HG03469 (cell line): Measurements from ENCODE around the gene CNTN2.

Experiments
- ATAC-seq: cut with Tn5 transposase; IDR thresholded peaks from one replicate; pipeline ENCODE4 v1.9.1; 2021; ENCODE audit warnings: mild to moderate bottlenecking, moderate library complexity, moderate number of reproducible peaks; ENCODE audit not compliant: unreplicated experiment

CNTN2 gene, protein sequence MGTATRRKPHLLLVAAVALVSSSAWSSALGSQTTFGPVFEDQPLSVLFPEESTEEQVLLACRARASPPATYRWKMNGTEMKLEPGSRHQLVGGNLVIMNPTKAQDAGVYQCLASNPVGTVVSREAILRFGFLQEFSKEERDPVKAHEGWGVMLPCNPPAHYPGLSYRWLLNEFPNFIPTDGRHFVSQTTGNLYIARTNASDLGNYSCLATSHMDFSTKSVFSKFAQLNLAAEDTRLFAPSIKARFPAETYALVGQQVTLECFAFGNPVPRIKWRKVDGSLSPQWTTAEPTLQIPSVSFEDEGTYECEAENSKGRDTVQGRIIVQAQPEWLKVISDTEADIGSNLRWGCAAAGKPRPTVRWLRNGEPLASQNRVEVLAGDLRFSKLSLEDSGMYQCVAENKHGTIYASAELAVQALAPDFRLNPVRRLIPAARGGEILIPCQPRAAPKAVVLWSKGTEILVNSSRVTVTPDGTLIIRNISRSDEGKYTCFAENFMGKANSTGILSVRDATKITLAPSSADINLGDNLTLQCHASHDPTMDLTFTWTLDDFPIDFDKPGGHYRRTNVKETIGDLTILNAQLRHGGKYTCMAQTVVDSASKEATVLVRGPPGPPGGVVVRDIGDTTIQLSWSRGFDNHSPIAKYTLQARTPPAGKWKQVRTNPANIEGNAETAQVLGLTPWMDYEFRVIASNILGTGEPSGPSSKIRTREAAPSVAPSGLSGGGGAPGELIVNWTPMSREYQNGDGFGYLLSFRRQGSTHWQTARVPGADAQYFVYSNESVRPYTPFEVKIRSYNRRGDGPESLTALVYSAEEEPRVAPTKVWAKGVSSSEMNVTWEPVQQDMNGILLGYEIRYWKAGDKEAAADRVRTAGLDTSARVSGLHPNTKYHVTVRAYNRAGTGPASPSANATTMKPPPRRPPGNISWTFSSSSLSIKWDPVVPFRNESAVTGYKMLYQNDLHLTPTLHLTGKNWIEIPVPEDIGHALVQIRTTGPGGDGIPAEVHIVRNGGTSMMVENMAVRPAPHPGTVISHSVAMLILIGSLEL

DNA sequence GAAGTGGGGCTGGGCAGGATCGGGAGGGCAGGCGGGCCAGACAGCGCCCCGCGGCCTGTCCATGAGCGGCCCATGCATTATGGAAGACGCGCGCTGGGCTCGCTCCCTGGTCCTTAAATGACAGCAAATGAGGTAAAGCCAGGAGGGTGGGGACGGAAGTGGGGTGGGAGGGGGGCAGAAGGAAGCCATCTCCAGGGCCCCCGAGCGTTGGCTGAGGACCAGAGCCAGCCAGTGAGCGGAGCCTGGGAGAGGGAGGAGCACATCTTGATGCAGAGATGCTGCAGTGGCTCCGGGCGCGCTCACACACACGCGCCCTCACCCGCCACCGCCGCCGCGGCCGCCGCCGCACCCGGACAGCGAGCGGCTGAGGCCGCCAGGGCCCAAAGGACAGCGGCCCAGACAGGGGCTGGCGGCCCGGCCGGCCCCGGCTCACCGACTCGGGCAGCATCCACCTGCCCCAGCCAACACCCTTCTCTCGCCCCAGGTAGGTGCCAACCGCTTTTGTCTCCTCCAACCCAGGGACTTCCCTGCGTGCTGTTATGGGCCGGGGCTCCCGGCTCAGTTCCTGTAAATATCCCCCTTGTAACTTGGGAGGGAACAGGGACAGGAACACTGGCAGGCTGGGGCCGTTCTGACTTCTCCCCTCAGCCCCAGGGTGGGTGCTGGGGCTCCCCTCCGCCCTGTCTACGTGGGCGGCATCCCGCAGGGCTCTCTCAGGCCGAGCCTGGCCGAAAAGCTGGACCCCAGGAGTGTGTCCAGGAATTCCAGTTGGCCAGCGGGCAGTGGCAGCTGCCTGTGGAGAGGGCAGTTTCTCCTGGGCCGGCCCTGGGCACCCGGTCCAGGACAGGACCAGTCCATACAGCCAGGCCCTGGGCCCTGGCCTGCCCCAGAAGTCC, at the start of gene CNTN2:
Gene CNTN2, plus strand, starts transcription at position 302 of the 896 bp plus-strand sequence. CDS start 9,974 bp downstream, outside the sequence.
- ATAC-seq: no peak

- ATAC-seq: no peak
Observed at GRCh38 chr1:204994086-204994862, 48.7 kb upstream of the CNTN2 start.

GRCh38 chr1:204996981-204997380, 46.0 kb upstream of the CNTN2 start:
- no peak for ATAC-seq

- ATAC-seq: no peak
Observed at GRCh38 chr1:204997591-204998355, 45.2 kb upstream of the CNTN2 start.

GRCh38 chr1:205001162-205001561, 41.9 kb upstream of the CNTN2 start:
- ATAC-seq: no peak

GRCh38 chr1:205002705-205003104, 40.3 kb upstream of the CNTN2 start:
- no peak for ATAC-seq

GRCh38 chr1:205003358-205004131, 39.5 kb upstream of the CNTN2 start:
- ATAC-seq: no peak

GRCh38 chr1:205004351-205004750, 38.7 kb upstream of the CNTN2 start:
- no peak for ATAC-seq

GRCh38 chr1:205008896-205009295, 34.1 kb upstream of the CNTN2 start:
- ATAC-seq: no peak

GRCh38 chr1:205009670-205010069, 33.3 kb upstream of the CNTN2 start:
- no peak for ATAC-seq

DNA sequence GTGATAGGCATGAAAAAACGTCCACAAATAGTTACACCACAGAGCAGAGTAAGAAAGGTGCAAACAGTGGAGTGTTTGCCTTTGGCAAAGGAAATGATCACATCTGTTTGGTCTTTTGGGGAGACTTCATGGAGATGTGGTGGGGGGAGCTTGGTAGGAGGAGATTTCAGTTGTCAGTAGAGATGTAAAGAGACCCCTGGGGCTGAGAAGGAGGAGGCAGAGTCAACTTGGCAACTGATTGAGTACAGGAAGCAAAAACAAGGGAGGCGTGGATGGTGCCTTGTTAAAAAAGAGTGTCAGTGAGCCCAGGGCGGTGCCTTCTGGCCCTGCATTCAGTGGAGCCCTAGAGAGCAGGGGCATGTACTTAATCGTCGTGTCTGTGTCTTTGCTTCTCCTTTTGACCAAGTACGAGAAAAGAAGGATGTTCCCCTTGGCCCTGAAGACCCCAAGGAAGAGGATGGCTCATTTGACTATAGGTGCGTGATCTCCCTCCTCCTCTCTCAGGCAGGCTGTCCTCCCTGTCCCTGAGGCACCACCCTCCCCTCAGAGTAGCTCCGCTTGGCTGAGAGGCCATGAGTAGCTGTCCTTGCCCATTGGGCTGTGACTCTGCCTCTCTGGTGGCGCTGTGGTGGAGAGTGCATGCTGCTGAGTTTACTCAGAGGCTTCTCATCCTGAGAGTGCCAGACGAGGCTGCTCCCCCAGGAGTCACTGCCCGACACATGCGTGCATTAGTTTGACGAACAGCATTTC, 30.4 kb upstream of the CNTN2 start:
- ATAC-seq: no peak

DNA sequence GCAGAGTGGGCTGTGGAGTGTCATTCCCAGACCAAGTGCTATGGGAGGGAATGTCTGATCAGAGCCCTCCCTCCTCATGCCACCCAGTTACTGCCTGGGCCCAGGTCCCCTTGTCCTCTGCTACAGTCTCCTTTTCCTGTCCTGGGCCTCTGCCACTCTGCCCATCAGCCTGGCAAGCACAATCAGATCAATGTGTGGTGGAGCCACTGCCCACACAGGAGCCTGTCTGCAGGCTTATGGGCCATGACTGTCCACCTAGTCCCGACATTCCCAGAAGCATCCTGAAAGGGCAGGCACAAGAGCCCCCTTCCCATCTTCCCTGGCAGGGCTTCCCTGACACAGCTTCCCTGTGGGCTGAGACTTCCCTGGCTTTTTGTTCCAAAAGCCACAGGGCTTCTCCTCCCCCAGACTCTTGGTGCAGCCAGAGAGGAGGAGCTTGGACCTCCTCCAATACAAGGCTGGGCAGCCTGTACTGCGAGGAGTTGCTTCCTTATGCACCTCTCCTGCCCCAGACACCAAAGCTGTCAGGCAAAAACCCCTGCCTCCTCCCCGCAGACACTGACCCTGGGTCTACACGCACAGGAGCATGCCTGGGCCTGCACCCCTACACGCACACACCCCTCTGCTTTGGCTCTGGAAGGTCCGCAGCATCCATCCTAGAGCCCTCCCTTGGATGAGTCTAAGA, 29.2 kb upstream of the CNTN2 start:
- ATAC-seq: no peak

DNA sequence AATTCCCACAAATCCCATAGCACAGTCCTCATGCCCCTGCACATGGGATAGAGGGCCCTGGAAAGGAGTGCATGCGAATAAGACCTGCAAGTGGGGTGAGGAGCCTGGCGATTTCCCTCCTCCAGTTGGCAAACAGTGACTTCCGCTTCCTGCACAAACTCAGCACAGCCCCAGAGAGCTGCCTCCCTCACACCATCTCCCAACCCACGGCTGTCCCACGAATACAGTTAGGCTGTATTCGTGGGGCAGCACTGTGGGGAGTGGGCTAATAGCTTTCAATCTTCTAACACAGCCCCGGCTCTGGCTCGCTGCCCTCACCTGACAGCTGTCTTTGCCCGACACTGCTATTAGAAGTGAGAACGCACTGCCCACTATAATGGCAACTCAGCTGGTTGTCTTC, 28.2 kb upstream of the CNTN2 start:
- no peak for ATAC-seq

GRCh38 chr1:205015241-205015640, 27.8 kb upstream of the CNTN2 start:
- no peak for ATAC-seq

GRCh38 chr1:205016075-205016474, 26.9 kb upstream of the CNTN2 start:
- ATAC-seq: no peak

DNA sequence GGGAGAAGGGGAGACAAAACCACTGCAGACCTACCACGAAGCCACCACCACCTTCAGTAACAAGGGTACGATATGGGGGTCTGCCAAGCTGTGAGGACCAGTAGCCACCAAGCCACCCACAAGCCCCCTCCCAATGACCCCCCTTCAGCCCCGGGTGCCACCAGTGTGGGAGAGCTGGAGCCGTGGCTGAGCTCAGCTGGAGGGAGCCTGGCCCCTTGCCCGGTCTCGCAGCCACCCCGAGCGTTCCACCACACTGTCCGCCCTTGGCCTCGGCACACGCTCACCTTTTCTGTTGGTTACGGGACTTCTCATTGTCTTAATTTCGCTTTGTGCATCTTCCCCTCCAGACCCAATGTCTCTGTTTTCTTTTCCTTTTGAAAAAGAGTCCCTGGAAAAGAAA, 26.4 kb upstream of the CNTN2 start:
- ATAC-seq: no peak

DNA sequence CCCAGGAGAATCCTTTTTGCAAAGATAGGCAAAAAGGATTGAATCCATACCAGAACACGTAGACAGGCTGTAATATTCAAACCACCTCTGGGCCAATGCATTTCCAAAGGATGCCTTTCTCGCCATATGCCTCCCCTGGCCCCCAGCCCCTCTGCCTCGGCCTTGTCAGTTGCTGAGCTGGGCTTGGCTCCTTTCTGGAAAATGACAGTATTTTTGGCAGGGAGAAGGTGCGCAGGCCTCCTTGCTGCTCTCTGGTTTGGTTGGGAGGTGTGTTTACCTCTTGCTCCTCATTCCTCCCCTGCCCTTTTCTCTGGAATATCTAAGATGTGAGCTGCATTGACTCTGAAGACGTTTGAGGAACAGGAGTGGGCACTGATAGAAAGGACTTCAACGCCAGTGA, 26.0 kb upstream of the CNTN2 start:
- ATAC-seq: no peak
